Muscle layer of duodenum (tissue), 2 donors: ENCODE data around the gene WBP1L.
"Not testable (repeated sequence)": the region's sequence is repeated elsewhere in the genome, so short reads cannot be mapped to it uniquely, and the experiment has no call there.

ENCODE experiments used
- H3K27ac ChIP-seq: one replicate; pipeline ENCODE4 v1.7.0; 2013; ENCODE audit warnings: mild to moderate bottlenecking, low read length
- H3K27me3 ChIP-seq: one replicate; pipeline ENCODE4 v1.7.0; 2013; ENCODE audit warnings: low read depth, mild to moderate bottlenecking, control low read depth, low read length
- H3K36me3 ChIP-seq, 2 donors: one replicate each; pipeline ENCODE4 v1.7.0; 2013; ENCODE audit warnings: low read length in 2 of 2, control low read depth in 1 of 2, mild to moderate bottlenecking in 1 of 2; ENCODE audit not compliant: insufficient read depth in 2 of 2, control insufficient read depth in 1 of 2
- H3K4me1 ChIP-seq, 2 donors: one replicate each; pipeline ENCODE4 v1.7.0; 2013; ENCODE audit warnings: low read length in 2 of 2, mild to moderate bottlenecking in 2 of 2, control low read depth in 1 of 2, moderate library complexity in 1 of 2; ENCODE audit not compliant: insufficient read depth in 2 of 2, control insufficient read depth in 1 of 2
- H3K4me3 ChIP-seq, 2 donors: one replicate each; pipeline ENCODE4 v1.7.0; 2013; ENCODE audit warnings: low read length in 2 of 2, low read depth in 1 of 2, mild to moderate bottlenecking in 1 of 2
- H3K9me3 ChIP-seq, 2 donors: one replicate each; pipeline ENCODE4 v1.7.0; 2013; ENCODE audit warnings: low read length in 2 of 2, control low read depth in 1 of 2, mild to moderate bottlenecking in 1 of 2; ENCODE audit not compliant: control insufficient read depth in 1 of 2
- donor health status: healthy.

WBP1L gene

GRCh38 chr10:102832987-102833386 is 89.2 kb downstream of the WBP1L start:
- no peaks in the 10 kb centered on the region for H3K36me3 ChIP-seq
- no peaks in the 10 kb centered on the region for H3K9me3 ChIP-seq
- H3K4me3 ChIP-seq, result no peak overlapping the region
- no peaks in the 10 kb centered on the region for H3K27me3 ChIP-seq
- H3K4me1 ChIP-seq, result no peaks in the 10 kb centered on the region
- H3K27ac ChIP-seq, result no peak overlapping the region

- Histone ChIP-seq H3K4me3 (no peak overlapping the region), H3K36me3 (no peaks in the 10 kb centered on the region), H3K27ac (no peak overlapping the region), H3K4me1 (no peaks in the 10 kb centered on the region), H3K9me3 (peaks cover 0 to 2% of the 10 kb centered on the region in 2 donors), H3K27me3 (no peaks in the 10 kb centered on the region)
Observed at GRCh38 chr10:102834143-102834542, 90.4 kb downstream of the WBP1L start.

- no peaks in the 10 kb centered on the region for H3K27me3 ChIP-seq
- H3K36me3 ChIP-seq, result no peaks in the 10 kb centered on the region
- no peak overlapping the region for H3K27ac ChIP-seq
- H3K4me3 ChIP-seq, result no peak overlapping the region
- no peaks in the 10 kb centered on the region for H3K4me1 ChIP-seq
- peaks cover 0 to 2% of the 10 kb centered on the region in 2 donors for H3K9me3 ChIP-seq
Observed at GRCh38 chr10:102835007-102835482, 91.3 kb downstream of the WBP1L start.

- Histone ChIP-seq H3K4me3 (no peak within 1 kb of the TSS), H3K36me3 (no peaks in the 10 kb centered on the region), H3K27me3 (no peaks in the 10 kb centered on the region), H3K9me3 (peaks cover 0 to 2% of the 10 kb centered on the region in 2 donors), H3K4me1 (no peaks in the 10 kb centered on the region), H3K27ac (no peak within 1 kb of the TSS)
Observed at GRCh38 chr10:102837230-102837721, 93.5 kb downstream of the WBP1L start, which contains the start of gene CYP17A1. TSS of gene CYP17A1 (minus strand) at chr10:102837413. CDS start at chr10:102837361, 52 bp downstream.

- not testable (repeated sequence) for H3K27me3 ChIP-seq, H3K4me1 ChIP-seq, H3K4me3 ChIP-seq, H3K36me3 ChIP-seq, H3K9me3 ChIP-seq, H3K27ac ChIP-seq
Observed at GRCh38 chr10:102838276-102838927, 94.7 kb downstream of the WBP1L start.

- Histone ChIP-seq H3K36me3 (no peaks in the 10 kb centered on the region), H3K27ac (no peak overlapping the region), H3K27me3 (no peaks in the 10 kb centered on the region), H3K4me1 (no peaks in the 10 kb centered on the region), H3K9me3 (peaks cover 0 to 2% of the 10 kb centered on the region in 2 donors), H3K4me3 (no peak overlapping the region)
Observed at GRCh38 chr10:102841827-102842345, 98.1 kb downstream of the WBP1L start.

GRCh38 chr10:102843139-102843538 is 99.4 kb downstream of the WBP1L start:
- not testable (repeated sequence) for H3K27ac ChIP-seq, H3K27me3 ChIP-seq

GRCh38 chr10:102844190-102844776 is 100.5 kb downstream of the WBP1L start:
- not testable (repeated sequence) for H3K27me3 ChIP-seq, H3K9me3 ChIP-seq, H3K4me3 ChIP-seq, H3K4me1 ChIP-seq, H3K36me3 ChIP-seq, H3K27ac ChIP-seq

More at GRCh38 chr10:102843139-102843538, 99.4 kb downstream of the WBP1L start:
- H3K4me1 ChIP-seq, H3K4me3 ChIP-seq, H3K36me3 ChIP-seq, H3K9me3 ChIP-seq: not testable (repeated sequence)

- Histone ChIP-seq H3K4me1 (no peaks in the 10 kb centered on the region), H3K9me3 (no peaks in the 10 kb centered on the region), H3K27me3 (no peaks in the 10 kb centered on the region)
Observed at GRCh38 chr10:102845352-102845902, 101.7 kb downstream of the WBP1L start.

GRCh38 chr10:102850025-102850518 is 106.3 kb downstream of the WBP1L start:
- Histone ChIP-seq H3K9me3 (no peaks in the 10 kb centered on the region), H3K4me3 (no peak overlapping the region), H3K27me3 (no peaks in the 10 kb centered on the region), H3K27ac (no peak overlapping the region), H3K36me3 (no peaks in the 10 kb centered on the region), H3K4me1 (peaks cover 0 to 2% of the 10 kb centered on the region in 2 donors)

More at GRCh38 chr10:102845352-102845902, 101.7 kb downstream of the WBP1L start:
- Histone ChIP-seq H3K27ac (no peak overlapping the region), H3K36me3 (no peaks in the 10 kb centered on the region), H3K4me3 (no peak overlapping the region)

- H3K4me3 ChIP-seq, H3K4me1 ChIP-seq, H3K36me3 ChIP-seq, H3K27ac ChIP-seq, H3K9me3 ChIP-seq, H3K27me3 ChIP-seq: not testable (repeated sequence)
Observed at GRCh38 chr10:102853237-102853636, 109.5 kb downstream of the WBP1L start.
